HG03060 (cell line): Measurements from ENCODE around the gene NOL11.
A peak's percentile ranks its signal among the peaks of the same experiment; 100 is the strongest.
"Not testable (repeated sequence)": the region's sequence is repeated elsewhere in the genome, so short reads cannot be mapped to it uniquely, and the experiment has no call there.

Experiments
- ATAC-seq: cut with Tn5 transposase; IDR thresholded peaks from one replicate; pipeline ENCODE4 v1.9.1; 2021; ENCODE audit warnings: low read depth, moderate number of reproducible peaks; ENCODE audit not compliant: unreplicated experiment

Gene NOL11

DNA sequence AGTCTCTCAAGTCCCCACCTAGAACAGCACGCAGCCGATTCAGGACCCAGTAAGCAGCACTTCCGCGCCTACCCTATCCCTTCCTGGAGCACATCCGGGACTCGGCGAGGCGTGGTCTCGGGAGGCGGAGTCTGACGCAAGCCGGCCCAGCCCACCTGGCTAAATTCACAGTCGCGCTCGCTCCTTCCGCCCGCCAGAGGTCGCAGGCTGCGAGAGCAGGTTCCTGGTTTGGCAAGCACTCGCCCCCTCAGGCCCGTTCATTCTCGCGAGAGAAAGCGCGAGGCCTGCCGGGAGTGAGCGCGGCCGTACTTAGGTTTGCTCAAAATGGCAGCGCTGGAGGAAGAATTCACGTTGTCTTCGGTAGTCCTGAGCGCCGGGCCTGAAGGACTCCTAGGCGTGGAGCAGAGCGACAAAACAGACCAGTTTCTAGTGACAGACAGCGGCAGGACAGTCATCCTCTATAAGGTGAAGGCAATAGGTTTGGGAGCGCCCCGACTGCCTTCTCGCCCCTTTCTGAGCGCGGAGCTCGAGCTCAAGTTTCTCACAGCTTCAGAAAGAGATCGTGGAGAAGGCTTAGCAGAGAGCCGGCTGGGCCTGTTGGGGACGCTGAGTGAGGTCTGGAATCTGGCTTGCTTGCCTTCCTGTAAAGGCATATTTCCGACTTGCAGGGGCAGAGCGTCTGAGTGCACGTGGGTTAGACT, at the start of gene NOL11:
Gene NOL11 (plus strand): TSS at position 313 of the 701 bp plus-strand sequence. CDS start 12 bp downstream, at position 325.
- ATAC-seq = peak; percentile 95

DNA sequence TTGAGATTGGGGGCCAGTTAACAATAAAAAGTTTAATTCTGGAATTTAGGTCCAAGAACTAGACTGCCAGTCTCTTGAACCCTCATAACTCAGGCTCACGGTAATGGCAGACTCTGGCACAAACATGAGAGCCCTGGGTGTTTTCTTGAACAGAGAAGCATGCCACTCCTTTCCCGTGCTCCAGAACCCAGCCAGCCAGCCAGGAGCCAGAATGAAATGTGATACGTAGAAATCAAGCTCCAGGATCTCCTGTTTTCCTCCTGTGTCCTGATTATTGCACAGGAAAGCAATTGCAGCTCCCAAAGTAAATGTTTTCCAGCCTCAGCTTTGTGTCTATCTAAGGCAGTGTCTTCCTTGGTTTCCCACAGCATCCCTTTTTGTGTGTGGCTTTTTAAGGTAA, 46.2 kb upstream of the NOL11 start:
- no peak for ATAC-seq

DNA sequence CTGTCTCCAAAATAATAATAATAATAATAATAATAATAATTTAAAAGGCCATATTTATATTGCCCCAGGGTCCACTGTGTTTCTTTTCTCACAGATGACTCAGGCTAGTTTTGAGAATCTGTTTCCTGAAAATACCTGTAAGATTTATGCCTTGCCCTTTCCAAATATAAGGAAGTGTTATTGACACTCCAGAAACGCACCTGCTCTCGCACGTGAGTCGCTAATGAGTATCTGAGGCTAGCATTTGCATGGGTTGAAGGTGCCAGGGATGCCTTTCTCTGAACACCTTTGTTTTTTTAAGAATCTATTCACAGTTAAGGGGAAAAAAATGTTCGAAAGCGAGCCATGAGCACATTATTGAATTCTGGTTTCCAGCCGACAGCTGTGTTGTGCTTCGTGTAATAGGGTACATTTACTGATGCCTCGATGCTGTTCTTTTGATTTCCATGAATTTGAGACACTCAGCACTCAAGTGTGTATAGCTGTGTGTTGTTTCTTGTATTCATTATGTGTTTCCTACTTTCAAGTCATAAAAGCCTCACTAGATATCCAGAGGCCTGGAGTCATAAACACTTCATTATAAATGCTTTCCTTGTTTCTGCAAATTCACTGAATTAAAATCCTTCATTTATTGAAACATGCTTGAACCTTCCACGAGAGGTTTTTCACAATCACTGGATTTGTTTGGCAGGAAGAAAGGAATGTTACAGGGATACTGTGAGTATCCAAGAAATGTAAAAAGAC, 45.0 kb upstream of the NOL11 start:
- ATAC-seq = no peak

DNA sequence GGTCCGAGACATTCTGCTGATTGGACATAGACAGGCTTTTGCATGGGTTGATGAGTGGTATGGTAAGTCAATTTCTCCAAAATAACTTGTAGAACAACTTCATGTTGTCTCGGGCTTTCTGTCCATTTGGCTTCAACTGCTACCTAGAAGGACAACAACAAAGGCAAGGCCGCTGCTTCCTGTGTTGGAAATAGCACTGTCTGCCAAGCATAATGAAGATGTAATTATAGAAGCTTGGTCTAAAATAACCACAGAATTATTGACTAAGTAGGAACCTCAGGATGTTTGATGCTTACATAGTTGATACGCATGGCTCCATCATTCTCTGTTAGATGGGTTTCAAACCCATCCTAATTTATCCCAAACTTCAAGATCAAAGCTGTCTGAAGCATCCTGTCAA, 42.3 kb upstream of the NOL11 start:
- no peak for ATAC-seq

DNA sequence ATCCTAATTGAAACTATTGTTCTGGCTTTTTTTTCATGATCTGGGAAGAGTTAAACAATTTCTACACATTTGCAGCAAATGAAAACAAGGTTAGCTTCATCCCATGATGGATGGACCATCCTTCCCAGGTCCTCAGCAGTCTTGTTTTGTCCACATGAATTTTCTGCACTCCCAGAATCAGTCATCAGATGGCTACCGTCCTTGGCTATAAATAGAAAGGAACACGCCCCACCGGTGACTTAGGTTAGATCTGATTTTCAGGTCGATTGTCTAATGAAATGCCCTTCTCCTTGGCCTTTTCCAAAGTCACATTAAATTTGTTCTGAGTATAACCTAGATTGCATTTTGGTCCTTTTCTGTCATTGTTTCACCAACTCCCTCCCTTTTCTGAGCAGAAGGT, 41.4 kb upstream of the NOL11 start:
- ATAC-seq = no peak

DNA sequence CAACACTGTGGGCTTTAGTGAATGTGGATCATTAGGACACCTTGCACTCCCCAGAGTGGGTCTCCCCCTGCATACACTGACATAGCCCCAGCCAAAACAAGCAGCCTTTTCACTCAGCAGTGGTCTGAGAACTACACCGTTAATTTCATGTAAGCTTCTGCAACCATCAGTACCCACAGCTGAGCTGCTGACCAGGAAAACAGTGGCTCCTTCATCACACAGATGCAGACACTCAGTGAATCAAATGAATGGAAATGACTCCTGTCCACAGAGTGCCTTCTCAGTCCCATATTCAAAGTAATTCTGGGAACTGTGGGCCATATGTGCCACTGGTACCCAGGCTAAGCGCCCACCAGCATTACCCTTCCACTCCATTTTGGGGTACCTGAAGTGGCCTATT, 39.3 kb upstream of the NOL11 start:
- ATAC-seq = no peak

DNA sequence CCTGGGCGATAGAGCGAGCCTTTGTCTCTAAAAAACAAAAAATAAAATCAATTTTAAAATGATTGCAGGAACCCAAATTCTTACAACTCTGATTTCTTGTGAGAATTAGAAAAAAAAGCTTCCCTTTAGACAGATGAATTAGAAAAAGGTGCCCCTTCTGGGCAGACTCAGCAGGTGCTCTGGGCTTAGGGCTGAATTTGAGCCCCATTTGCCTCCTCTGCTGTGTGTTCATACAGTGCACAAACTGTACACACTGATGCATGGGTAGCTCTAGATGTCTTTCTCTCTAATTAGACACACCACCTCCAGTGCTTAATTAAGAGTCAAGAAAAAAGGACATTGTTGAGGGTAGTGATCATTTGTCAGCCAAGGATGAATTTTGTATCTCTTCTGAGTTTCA, 38.5 kb upstream of the NOL11 start:
- ATAC-seq = no peak

DNA sequence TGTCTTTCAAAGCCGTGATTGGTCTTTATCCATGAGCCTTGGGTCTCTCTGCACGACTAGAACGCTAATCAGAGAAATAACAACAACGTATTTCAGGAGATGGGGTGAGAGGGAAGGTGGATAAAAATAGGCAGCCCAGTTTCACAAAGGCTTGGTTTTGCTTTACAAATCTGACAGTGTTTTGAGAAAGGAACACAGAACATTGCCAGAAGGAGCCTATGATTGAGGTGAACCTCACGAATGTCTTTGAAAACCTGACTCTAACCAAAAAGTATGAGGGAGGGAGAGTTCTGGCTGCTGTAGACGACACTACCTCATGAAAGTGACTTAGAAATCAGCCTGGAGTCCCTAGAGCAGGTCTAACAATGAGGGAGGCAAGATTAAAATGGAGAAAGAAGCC, 38.0 kb upstream of the NOL11 start:
- no peak for ATAC-seq

DNA sequence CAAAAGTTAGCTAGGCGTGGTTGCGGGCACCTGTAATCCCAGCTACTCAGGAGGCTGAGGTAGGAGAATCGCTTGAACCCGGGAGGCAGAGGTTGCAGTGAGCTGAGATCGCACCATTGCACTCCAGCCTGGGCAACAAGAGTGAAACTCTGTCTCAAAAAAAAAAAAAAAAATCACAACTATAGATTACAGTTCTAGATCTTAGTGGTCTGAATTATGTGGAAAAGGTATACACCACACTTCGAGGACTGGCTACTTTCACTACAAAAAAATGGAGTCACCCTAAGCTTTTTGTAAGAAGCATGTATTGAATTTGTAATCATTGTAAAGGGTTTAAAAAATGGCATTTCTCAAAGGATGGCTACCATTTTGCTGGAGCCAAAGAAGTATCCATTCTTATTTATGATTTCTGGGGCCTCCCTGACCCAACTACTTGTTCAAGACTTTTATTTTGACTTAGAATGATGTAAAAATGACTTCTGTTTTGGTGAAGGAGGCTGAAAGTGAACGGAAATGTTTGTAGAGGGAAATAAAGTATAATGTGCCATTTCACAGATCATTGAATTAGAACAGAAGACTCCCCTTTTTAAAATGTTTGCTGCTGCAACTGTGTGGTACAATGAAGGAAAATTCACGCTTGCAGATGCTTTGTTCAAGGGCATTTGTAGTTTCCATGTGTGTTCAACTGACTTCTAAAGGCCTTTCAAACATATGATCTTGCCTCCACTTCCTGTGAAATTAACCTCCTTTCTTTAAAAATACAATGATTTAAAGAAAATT, 37.1 kb upstream of the NOL11 start:
- ATAC-seq = no peak

DNA sequence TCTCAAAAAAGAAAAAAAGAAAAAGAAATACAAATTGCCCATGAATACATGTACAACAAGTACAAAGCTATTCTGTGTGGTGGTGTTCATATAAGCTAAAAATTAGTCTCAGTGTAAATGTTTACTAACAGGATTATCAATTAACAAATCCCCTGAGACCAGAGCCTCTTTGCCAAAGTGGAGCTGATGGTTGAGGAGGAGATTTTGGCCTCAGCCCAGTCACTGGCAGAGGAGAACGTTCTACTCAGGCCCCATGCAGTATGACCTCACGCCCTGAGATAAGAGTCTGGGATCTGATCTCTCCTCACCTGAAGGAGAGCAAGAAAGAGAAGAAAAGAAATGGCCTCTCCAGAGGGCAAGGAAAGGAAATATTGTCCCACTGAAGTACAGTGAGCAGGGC, 35.5 kb upstream of the NOL11 start:
- ATAC-seq = no peak

DNA sequence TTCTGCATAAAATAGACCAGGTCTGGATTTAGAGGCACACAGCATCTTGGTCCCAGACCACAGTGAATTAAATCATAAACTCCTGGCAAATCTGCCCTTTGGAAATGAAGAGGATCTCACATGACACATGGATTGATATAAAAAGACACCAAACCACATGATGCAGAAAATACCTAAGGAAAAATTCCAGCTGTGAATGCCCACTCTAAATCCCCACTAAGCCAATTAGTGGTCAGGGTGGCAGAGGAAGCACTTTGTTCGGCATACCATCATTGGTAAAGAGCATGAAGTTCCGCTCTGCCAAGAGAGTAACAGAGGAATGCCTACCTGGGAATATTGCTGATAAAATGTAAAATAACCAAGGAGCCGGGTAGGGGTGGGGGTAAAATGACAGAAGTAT, 32.4 kb upstream of the NOL11 start:
- ATAC-seq = no peak

DNA sequence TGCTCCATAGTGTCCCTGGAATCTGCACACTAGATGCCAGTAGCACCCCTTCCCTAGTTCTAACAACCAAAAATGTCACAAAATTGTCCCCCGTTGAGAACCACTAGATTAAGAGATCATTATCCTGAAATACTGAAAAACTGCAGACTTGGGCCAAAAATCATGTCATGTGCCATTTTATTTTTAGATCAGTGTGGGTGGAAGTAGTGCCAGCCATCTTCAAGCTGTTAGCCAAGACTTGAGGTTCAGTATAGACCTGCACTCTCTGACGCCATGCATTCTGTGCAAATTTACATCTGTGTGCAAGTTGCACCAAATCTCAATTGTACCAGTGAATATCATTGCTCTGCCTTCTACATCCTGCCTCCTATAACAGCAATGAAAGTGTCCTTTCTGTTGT, 31.5 kb upstream of the NOL11 start:
- no peak for ATAC-seq

DNA sequence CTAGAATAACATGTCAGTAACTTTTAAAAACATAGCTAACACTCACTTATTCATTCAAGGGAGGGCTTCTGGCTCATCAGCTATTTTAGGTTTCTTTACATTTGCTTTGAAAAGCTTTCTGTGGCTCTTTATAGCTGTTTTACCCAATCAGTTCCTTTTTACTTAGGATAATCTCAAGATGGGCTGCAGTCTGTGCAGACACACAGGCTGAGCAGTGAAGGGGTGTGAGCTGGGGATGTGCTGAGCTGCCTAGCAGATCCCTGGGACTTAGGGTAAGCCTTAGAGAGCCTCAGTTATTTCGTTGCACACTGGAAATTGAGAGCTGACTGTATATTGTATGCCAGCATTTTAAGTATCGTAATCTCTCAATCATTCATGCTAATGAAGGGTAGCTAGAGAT, 30.2 kb upstream of the NOL11 start:
- ATAC-seq = no peak

DNA sequence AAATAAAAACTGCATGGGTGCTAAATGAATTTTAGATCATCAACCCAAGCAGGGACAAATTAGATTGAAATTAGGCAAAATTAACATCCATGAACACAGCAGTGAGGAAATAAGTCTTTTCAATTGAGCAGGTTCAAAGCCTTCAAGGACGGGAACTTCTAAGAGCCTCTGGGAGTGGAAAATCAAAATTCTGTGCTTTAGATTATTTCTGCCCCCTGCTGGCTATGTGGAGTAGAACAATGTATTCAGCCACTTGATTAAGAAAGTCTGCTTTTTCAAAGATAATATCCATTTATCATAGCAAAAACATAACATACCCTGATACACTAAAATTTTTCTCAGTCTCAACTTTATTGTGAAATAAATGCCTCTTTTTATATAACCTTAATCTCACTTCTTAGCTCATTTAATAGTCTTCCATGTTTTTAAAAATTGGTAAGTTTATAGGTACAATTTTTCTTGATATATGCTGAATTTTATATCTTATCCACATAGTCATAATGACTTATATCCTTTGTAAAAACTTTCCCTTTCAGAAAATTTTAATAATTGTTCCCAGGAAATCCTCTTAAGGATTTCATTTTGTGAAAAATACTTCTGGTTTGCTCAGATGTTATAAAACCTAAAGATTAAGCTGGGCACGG, 28.1 kb upstream of the NOL11 start:
- no peak for ATAC-seq

DNA sequence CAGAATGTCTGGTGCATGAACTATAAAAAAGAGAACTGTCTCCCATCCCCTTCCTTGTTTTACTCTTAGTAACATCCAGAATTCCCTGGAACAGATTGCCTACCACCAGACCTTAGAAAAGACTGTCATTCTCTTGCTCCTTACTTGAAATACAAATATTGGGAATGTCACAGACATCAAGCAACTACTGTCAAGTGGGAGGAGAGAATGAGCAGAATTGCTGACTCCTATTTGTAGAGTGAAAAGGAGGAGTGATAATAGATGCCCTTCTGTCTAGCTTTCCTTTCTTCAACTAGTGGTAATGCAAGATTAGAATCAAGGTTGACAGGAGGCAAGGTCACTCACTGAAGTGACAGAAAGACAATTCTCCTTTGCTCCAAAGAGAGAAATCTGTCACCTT, 23.9 kb upstream of the NOL11 start:
- ATAC-seq = no peak

DNA sequence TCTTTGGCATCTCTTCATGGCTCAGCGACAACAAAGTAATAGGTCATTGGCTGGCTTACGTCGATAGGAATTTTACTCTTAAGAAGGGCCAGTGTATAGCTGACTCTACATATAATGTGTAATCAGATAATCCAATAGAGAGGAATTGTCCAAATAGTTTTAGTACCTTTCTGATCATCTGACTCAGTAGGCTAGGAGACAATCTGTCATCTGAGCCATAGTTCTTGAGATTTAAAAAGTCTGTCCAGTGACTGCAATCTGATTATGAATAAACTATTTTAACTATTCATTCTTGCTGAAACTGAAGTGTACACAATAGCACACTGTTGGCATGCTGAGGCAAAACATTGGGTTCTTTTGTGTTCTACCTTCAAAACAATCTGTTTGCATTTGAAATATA, 21.4 kb upstream of the NOL11 start:
- ATAC-seq = no peak

DNA sequence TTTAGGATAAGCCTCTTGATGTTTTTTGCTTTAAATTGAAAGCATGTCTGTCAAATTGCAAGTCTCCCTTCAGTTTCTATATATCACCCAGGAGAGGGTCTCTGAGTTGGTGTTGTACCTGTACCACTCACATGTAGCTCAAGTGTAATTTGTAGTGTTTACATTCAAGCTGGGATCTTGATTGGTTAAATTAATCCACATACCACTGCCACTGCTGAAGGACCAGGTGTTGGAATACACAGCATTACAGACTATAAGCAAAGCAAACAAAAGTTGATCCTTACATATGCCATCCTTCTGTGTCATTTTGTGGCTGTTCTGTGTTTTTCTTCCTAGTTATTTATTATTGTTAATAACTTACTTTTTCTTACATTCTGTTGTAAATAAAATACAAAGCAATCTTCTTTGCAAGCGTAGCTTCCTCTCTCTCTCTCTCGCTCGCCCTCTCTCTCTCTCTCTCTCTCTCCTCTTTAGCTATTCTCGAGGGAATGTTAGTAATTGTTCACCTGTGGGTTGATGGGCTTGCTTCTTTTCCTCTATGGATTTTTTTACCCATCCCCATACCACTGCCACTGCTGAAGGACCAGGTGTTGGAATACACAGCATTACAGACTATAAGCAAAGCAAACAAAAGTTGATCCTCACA, 20.8 kb upstream of the NOL11 start:
- no peak for ATAC-seq

DNA sequence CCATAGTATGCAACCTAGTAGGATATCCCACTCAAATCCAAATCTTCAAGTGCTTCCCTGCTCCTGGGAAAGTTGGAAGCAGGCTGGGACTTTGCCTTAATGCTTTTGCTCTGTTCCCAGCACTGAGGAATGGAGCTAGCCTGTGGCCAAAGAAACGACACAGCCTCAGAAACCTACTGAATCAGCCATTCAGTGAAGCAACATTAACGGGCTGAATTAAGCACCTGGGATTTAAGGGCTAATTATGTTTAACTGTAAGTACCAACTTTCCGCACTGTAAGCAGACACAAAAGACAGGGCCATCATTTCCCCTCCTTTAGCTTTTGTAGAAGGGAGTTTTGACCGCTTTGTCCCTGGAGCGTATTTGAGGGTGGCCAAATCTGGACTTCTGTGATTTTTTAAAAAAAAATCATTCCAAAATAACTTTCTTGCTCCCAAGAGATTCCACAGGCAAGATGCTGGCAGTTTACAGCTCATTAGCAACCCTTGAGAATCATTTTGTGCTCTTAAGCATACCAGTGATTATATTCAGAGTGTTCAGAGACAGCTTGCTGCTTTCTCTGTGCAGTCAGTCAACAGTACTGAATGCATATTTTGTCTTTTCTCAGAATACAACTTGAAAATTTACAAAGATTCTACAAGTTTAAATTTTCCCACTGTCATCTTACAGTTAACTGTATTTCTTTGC, 17.6 kb upstream of the NOL11 start:
- no peak for ATAC-seq

DNA sequence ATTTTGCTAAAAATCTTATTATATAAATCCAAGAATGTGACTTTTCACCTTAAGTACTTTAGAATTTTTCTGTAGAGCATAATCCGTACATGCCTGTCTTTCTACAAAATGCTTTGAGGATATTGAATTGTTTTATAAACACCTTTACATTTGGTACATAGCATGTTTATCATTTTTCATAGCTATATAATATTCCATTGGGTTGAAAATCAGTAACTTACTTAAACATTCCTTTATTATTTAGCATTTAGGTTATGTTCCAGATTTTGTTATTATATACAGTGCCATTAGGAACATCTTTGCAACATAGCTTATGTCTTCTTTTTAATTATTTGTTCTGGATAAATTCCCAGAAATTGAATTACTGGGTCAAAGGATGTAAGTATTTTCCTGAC, 17.0 kb upstream of the NOL11 start:
- no peak for ATAC-seq

DNA sequence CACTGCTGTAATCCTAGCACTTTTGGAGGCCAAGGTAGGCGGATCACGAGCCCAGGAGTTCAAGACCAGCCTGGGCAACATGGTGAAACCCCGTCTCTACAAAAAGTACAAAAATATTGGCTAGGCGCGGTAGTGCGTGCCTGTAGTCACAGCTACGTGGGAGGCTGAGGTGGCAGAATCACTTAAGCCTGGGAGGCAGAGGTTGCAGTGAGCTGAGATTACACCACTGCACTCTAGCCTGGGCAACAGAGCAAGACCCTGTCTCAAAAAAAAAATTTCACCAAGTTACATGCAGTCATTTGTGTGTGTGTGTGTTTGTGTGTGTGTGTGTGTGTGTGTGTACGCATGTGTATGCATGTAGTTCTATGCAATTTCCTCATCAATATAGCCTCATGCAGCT, 14.9 kb upstream of the NOL11 start:
- not testable (repeated sequence) for ATAC-seq
